Stomach (tissue), 4 donors: ENCODE data around the gene C1QL3.

ENCODE experiments used
- CTCF ChIP-seq, 7 experiments: fragments of 450-650 bp in 4 of 7; fragments of 200-600 bp in 3 of 7; sonication (generic) in 3 of 7; IDR thresholded peaks; one replicate each; pipeline ENCODE4 v1.5.1; 2016 to 2019; ENCODE audit warnings: antibody characterized with exemption in 7 of 7, control low read depth in 2 of 7, mild to moderate bottlenecking in 1 of 7
- EP300 ChIP-seq: sonication (generic); formaldehyde crosslinking; IDR thresholded peaks from one replicate; pipeline ENCODE4 v1.6.1; 2017; ENCODE audit warnings: antibody characterized with exemption
- POLR2A ChIP-seq, 4 donors: fragments of 450-650 bp; IDR thresholded peaks; one replicate each; pipeline ENCODE4 v1.6.1; 2016; ENCODE audit warnings: antibody characterized with exemption in 4 of 4, control low read depth in 2 of 4, mild to moderate bottlenecking in 1 of 4, moderate library complexity in 1 of 4

- TF ChIP-seq POLR2A (IDR thresholded peaks at IDR 0.05) (no peak), CTCF (IDR thresholded peaks at IDR 0.05) (no peak), EP300 (no peak)
These were observed at the start of gene C1QL3 for GRCh38 chr10:16521311-16522016.
